KBM-7 (cell line): ENCODE data around the gene STS.
"Not testable (repeated sequence)": the region's sequence is repeated elsewhere in the genome, so short reads cannot be mapped to it uniquely, and the experiment has no call there.

ENCODE experiments used
- DNase-seq: peaks from one replicate; pipeline ENCODE4 v3.0.0-alpha.2; 2015
- in situ Hi-C: fragments of 300-500 bp; cut with MboI; formaldehyde crosslinking; loops from 2 replicates; pipeline ENCODE4 v1.14.3; 2020; ENCODE audit warnings: low sequenced_read_pairs, low pct_unique_long_range_greater_than_20kb, mixed read lengths

STS gene

DNA sequence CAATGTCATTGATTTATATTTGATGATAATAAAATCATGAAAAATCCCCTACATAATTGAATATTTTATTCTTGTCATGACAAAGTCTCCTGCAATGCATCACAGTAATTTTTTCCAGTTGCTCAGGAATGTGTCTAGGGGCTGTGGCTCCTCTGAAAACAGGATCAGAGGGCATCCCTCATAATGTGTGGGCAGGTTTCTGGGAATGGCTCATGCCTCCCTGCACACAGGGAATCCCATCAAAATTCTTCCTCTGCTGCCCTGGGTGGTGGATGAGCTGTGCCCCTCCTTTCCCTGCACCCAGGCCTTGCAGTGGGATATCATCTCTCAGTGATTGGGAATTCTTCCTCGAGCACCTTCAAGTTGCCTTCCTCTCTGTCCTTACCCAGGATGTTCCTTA is 20.9 kb downstream of the STS start:
- in situ Hi-C loops, result no loop called here
- no peak for DNase-seq

DNA sequence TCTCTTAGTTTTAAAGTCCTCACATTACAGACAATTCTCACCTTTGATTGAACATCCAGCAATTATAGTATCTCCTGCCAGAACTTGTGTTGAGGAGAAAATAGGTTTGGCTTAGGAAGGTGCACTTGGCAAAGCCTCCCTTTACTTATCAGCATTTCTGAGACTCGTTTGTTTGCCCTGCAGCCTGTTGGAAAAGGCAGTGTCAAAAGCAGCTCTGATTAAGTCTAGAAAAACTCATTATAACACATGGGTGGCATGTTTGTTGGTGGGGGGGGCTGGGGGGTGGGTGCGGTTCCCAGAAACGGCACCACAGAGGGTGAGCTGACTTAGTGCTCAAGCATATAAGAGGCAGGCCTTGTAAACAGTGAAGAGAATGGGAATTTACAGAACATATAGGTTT is 22.1 kb downstream of the STS start:
- in situ Hi-C loops, result no loop called here
- no peak for DNase-seq

DNA sequence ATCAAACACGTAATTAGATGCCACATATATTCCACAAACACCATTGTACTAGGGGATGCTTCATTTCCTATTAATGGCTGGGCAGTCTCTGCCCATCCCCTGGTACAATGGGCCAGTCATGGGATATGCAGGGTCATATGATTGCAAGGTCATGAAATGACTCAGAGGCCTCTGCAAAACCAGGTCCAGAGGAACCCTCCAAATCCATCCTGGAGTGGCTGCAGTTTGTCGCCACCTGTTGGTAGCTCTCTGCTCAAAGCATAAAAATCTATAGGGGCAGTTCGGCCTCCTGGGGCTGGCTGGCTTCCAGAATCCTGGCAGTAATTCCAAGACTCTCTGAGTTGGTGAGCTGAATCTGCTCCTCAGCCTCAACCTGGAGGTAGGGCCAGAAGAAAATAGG is 23.4 kb downstream of the STS start:
- in situ Hi-C loops, result no loop called here
- peak; percentile 43 for DNase-seq

DNA sequence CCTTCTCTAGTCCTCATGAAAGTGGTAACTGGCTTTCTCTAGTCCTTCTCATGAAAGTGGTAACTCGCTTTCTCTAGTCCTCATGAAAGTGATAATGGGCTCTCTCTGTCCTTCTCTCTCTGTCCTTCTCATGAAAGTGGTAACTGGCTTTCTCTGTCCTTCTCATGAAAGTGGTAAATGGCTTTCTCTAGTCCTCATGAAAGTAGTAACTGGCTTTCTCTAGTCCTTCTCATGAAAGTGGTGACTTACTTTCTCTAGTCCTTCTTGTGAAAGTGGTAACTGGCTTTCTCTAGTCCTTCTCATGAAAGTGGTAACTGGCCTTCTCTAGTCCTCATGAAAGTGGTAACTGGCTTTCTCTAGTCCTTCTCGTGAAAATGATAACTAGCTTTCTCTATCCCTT is 31.3 kb downstream of the STS start:
- DNase-seq, in situ Hi-C loops: not testable (repeated sequence)

DNA sequence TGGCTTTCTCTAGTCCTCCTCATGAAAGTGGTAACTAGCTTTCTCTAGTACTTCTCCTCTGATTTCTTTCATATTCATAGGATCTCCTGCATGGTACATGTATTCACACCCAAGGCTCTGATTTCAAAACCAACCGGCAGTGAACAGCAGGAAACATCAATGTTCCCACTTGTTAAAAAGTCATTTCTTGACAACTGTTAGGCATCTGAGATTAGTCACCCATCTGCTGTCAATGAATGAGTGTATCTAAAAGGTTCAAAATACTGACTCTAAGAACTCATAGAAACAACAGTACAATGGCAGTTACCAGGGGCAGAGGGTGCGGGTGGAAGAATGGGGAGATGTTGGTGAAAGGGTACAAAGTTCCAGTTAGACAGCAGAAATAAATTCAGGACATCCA is 31.9 kb downstream of the STS start:
- in situ Hi-C loops, result no loop called here
- no peak for DNase-seq

DNA sequence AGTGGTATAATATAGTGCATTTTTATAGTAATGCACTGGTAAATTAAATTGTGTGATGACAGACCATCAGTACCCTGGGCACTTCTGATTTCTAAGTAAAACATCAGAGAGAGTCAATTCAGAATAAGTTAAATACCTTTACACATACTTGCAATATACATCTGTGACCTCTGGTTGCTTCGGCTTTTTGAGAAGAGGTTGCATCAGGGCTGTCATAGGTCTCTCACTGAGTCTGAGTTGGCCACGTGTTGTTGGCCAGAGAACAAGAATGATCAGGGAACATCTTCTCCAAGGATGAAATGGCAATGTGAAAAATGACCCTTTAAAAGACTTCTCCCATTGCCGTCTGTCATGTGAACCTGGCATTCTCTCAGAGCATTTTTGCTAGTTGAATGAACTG is 37.3 kb downstream of the STS start:
- DNase-seq, result no peak
- in situ Hi-C loops, result no loop called here

DNA sequence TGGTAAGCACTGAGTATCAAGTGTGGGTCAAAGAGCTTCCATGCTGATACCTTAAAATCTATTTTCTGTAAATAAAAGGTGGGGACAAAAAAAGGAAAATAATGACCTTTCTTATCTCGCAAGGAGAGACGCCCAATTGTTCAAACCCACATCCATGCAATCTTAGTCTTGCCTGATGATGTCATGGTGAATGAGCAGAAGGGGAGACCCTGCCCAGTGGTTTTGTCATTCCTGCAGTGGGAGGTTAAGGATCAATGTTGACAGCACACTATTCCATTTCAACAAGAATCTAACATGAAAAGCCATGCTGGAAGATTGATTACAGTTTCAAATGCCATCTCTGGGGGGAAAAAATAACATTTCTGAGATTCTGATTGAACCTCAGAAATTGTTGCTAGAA is 41.2 kb downstream of the STS start:
- no peak for DNase-seq
- in situ Hi-C loops, result no loop called here

DNA sequence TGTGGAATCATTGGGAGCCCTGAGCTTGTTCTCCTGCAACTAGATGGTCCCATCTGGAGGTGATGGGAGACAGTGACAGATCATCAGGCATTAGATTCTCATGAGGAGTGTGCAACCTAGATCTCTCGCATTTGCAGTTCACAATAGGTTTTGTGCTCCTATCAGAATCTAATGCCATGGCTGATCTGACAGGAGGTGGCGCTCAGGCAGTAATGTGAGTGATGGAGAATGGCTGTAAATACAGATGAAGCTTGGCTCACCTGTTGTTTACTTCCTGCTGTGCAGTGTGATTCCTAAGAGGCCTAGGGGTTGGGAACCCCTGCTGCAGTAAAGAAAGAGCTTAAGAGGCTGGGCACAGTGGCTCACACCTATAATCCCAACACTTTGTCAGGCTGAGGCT is 42.6 kb downstream of the STS start:
- no peak for DNase-seq
- in situ Hi-C loops, result no loop called here

DNA sequence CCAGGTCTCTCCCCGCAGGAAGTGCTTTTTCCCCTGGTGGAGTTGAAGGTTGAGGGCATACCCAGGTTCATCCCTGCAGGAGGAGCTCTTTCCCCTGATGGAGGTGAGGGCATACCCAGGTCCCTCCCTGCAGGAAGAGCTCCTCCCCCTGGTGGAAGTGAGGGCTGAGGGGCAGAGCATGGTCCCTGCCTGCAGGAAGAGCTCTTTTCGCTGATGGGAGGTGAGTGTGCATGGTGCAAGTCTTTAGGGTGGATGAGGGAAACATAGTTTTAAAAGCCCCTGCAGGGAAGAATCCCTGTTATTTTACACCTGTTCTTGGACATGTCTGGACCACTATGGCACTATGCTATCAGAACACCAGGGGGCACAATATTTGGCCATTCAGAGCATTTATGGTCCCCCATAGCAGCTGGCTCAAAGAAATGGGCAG is 44.2 kb downstream of the STS start:
- DNase-seq, result no peak
- in situ Hi-C loops, result no loop called here

DNA sequence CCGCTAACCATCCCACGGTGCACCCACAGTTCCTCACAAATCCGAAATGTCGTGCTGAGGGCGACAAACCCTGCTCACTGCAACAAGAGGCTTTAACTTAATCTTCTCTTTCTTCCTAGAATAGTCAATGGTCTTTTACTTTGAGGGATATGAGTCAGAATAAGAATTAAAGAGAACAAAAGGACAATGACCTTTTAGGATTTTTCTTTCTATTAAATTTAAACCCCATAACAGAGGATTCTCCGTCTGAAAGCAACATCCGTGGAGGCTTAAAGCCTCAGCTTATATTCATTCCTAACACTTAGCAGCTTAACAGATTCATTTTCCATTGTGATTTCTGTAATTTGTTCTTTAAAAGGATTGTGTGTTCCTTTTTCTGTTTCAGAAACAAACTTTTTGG is 45.4 kb downstream of the STS start:
- no peak for DNase-seq
- in situ Hi-C loops, result no loop called here

DNA sequence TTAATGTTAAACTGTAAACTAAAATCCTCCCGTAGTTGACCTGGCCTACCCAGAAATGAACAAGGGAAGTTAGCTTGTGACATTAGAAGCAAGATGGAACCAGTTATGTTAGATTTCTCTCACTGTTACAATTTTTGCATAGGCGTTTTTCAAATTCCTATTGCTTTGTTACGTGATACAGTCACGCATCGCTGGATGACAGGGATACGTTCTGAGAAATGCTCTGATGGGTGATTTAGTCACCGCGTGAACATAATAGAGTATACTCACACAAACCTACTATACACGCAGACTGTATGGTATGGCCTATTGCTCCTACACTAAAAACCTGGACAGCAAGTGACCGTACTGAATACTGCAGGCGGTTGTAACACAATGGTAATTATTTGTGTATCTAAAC is 47.1 kb downstream of the STS start:
- no peak for DNase-seq
- in situ Hi-C loops, result no loop called here
